DOHH2 (cell line): ENCODE data around the gene FAM131C.

Experiments
- H3F3A ChIP-seq: fragments of 200-600 bp; sonication (generic), shearing (Covaris generic); 2 replicates; pipeline ENCODE4 v1.6.0; 2016; ENCODE audit warnings: antibody characterized with exemption, mild to moderate bottlenecking; ENCODE audit not compliant: control insufficient read depth, insufficient read depth
- H3K27ac ChIP-seq: fragments of 200-600 bp; sonication (generic); 2 replicates; pipeline ENCODE4 v1.5.1; 2014; ENCODE audit warnings: low read depth, mild to moderate bottlenecking, low read length, moderate library complexity
- H3K27me3 ChIP-seq: fragments of 200-600 bp; sonication (generic); 2 replicates; pipeline ENCODE4 v1.6.1; 2014; ENCODE audit warnings: mild to moderate bottlenecking, low read length, mixed read lengths; ENCODE audit not compliant: control insufficient read depth
- H3K36me3 ChIP-seq: fragments of 200-600 bp; sonication (generic); 2 replicates; pipeline ENCODE4 v1.6.1; 2014; ENCODE audit warnings: mild to moderate bottlenecking, low read length, moderate library complexity, mixed read lengths; ENCODE audit not compliant: control insufficient read depth
- H3K4me1 ChIP-seq: fragments of 200-600 bp; sonication (generic); 2 replicates; pipeline ENCODE4 v1.6.1; 2014; ENCODE audit warnings: mild to moderate bottlenecking, low read length, mixed read lengths; ENCODE audit not compliant: control insufficient read depth
- H3K4me2 ChIP-seq: fragments of 200-600 bp; sonication (generic); 2 replicates; pipeline ENCODE4 v1.6.0; 2014; ENCODE audit warnings: mild to moderate bottlenecking, low read length, moderate library complexity
- H3K4me3 ChIP-seq: fragments of 200-600 bp; sonication (generic); 2 replicates; pipeline ENCODE4 v1.5.1; 2014; ENCODE audit warnings: mild to moderate bottlenecking, low read length, mixed read lengths
- H3K79me2 ChIP-seq: fragments of 200-600 bp; sonication (generic); 2 replicates; pipeline ENCODE4 v1.6.1; 2014; ENCODE audit warnings: mild to moderate bottlenecking, low read length, mixed read lengths; ENCODE audit not compliant: control insufficient read depth
- H3K9me2 ChIP-seq: fragments of 200-600 bp; sonication (generic); replicated peaks from 2 replicates; pipeline ENCODE4 v1.6.1; 2014; ENCODE audit warnings: mild to moderate bottlenecking, low read length, mixed read lengths; ENCODE audit not compliant: control insufficient read depth
- H3K9me3 ChIP-seq: fragments of 200-600 bp; sonication (generic); 2 replicates; pipeline ENCODE4 v1.6.1; 2014; ENCODE audit warnings: antibody characterized with exemption, low read length, mixed read lengths; ENCODE audit not compliant: control insufficient read depth, insufficient read depth
- H4K20me1 ChIP-seq: fragments of 200-600 bp; sonication (generic); 2 replicates; pipeline ENCODE4 v1.6.0; 2014; ENCODE audit warnings: low read depth, mild to moderate bottlenecking, antibody characterized with exemption, low read length, moderate library complexity; ENCODE audit not compliant: control insufficient read depth, insufficient read depth
- CTCF ChIP-seq: fragments of 200-600 bp; sonication (generic); IDR thresholded peaks from one replicate; pipeline ENCODE4 v1.5.1; 2014; ENCODE audit warnings: antibody characterized with exemption, mild to moderate bottlenecking, low read depth, low read length; ENCODE audit not compliant: poor library complexity, severe bottlenecking
- EZH2phosphoT487 ChIP-seq: fragments of 200-600 bp; sonication (generic); IDR thresholded peaks from 2 replicates; pipeline ENCODE4 v1.6.1; 2017; ENCODE audit warnings: borderline replicate concordance, mild to moderate bottlenecking, antibody characterized with exemption, low read length, moderate library complexity, mixed read lengths

The FAM131C gene

GRCh38 chr1:16119504-16119903 lies 46.1 kb upstream of the FAM131C start:
- no peaks in the 10 kb centered on the region for H3K27me3 ChIP-seq
- H3K4me3 ChIP-seq = no peak overlapping the region
- no peak for TF ChIP-seq EZH2phosphoT487
- no peak for TF ChIP-seq CTCF
- no peak overlapping the region for H3K27ac ChIP-seq
- no peaks in the 10 kb centered on the region for H3K4me1 ChIP-seq
- no peaks in the 10 kb centered on the region for H3K9me3 ChIP-seq
- H3K79me2 ChIP-seq = no peaks in the 10 kb centered on the region
- H3K4me2 ChIP-seq = no peak overlapping the region
- no peaks in the 10 kb centered on the region for H4K20me1 ChIP-seq
- no peaks in the 10 kb centered on the region for H3K36me3 ChIP-seq
- H3F3A ChIP-seq = no peaks in the 10 kb centered on the region
- no peaks in the 10 kb centered on the region for H3K9me2 ChIP-seq

- H3K9me3 ChIP-seq = no peaks in the 10 kb centered on the region
- H3K36me3 ChIP-seq = no peaks in the 10 kb centered on the region
- H3K4me1 ChIP-seq = no peaks in the 10 kb centered on the region
These were observed 45.3 kb upstream of the FAM131C start for GRCh38 chr1:16118706-16119105.

GRCh38 chr1:16117936-16118335 lies 44.5 kb upstream of the FAM131C start:
- H3K4me1 ChIP-seq = no peaks in the 10 kb centered on the region

More at GRCh38 chr1:16118706-16119105, 45.3 kb upstream of the FAM131C start:
- Histone ChIP-seq H3K9me2 (no peaks in the 10 kb centered on the region), H3K79me2 (no peaks in the 10 kb centered on the region), H3K4me3 (no peak overlapping the region), H3K27ac (no peak overlapping the region), H3F3A (no peaks in the 10 kb centered on the region), H3K27me3 (no peaks in the 10 kb centered on the region), H4K20me1 (no peaks in the 10 kb centered on the region), H3K4me2 (no peak overlapping the region)
- TF ChIP-seq EZH2phosphoT487 (no peak), CTCF (no peak)

More at GRCh38 chr1:16117936-16118335, 44.5 kb upstream of the FAM131C start:
- no peaks in the 10 kb centered on the region for H3K9me2 ChIP-seq
- H3K4me3 ChIP-seq = no peak overlapping the region
- H3F3A ChIP-seq = no peaks in the 10 kb centered on the region
- H4K20me1 ChIP-seq = no peaks in the 10 kb centered on the region
- H3K79me2 ChIP-seq = no peaks in the 10 kb centered on the region
- H3K4me2 ChIP-seq = no peak overlapping the region
- TF ChIP-seq CTCF (no peak), EZH2phosphoT487 (no peak)
- H3K36me3 ChIP-seq = no peaks in the 10 kb centered on the region
- no peak overlapping the region for H3K27ac ChIP-seq
- H3K9me3 ChIP-seq = no peaks in the 10 kb centered on the region
- no peaks in the 10 kb centered on the region for H3K27me3 ChIP-seq
